ENCODE results near the gene ALPP. TPM values are rescaled to one million over a fixed set of nuclear protein-coding genes. Genes with fewer than 3 reads are reported as not detected.
"Not testable (repeated sequence)": the region's sequence is repeated elsewhere in the genome, so short reads cannot be mapped to it uniquely, and the experiment has no call there.

ALPP gene
- total RNA-seq, 1 experiment from 2014 or later, result 0.20 TPM

GRCh38 chr2:232422051-232422450, 43.5 kb downstream of the ALPP start:
- H3K36me3 Mint-ChIP-seq, result peaks cover 14% of the 10 kb centered on the region
- CTCF ChIA-PET, result interaction anchor here (1.6 kb wide), 2 partner anchors 54 to 68 kb away, joined by 4 to 6 read pairs; no protein-coding TSS in a partner anchor
- no peak overlapping the region for H3K27ac Mint-ChIP-seq
- POLR2A ChIA-PET, result no interaction called here
- peaks cover 52% of the 10 kb centered on the region for H3K4me1 Mint-ChIP-seq
- TF ChIP-seq ATF6 (CRISPR knock-in tag; IDR thresholded peaks at IDR 0.05), result no peak
- TF ChIP-seq E2F4 (CRISPR knock-in tag; IDR thresholded peaks at IDR 0.05; ENCODE audit: borderline replicate concordance, low read depth), result no peak
- H3K9me3 Mint-ChIP-seq, result peaks cover 5% of the 10 kb centered on the region
- ATAC-seq (no peak), DNase-seq (ENCODE audit: low spot score) (no peak)
- peak overlapping the region; percentile 61 for H3K4me3 Mint-ChIP-seq
- peaks cover 69% of the 10 kb centered on the region for H3K27me3 Mint-ChIP-seq (ENCODE audit: low read depth)

DNA sequence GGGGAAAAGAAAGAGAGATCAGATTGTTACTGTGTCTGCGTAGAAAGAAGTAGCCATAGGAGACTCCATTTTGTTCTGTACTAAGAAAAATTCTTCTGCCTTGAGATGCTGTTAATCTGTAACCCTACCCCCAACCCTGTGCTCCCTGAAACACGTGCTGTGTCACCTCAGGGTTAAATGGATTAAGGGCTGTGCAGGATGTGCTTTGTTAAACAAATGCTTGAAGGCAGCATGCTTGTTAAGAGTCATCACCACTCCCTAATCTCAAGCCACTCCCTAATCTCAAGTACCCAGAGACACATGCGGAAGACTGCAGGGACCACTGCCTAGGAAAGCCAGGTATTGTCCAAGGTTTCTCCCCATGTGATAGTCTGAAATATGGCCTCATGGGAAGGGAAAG, 44.4 kb downstream of the ALPP start:
- DNase-seq (ENCODE audit: low spot score); POLR2A ChIA-PET; ATAC-seq; CTCF ChIA-PET; H3K9me3 Mint-ChIP-seq: not testable (repeated sequence)
- TF ChIP-seq MAX (CRISPR knock-in tag; IDR thresholded peaks at IDR 0.05) (peak; percentile 65; the same call in 1 of the 2 replicates), USF2 (CRISPR knock-in tag; IDR thresholded peaks at IDR 0.05) (0 out of 2 replicates have a peak, but pooled peaks have one; percentile 15)
- H3K27me3 Mint-ChIP-seq (ENCODE audit: low read depth), result peaks cover 60% of the 10 kb centered on the region
- peak overlapping the region; percentile 77 for H3K27ac Mint-ChIP-seq
- peaks cover 52% of the 10 kb centered on the region for H3K4me1 Mint-ChIP-seq
- peak overlapping the region; percentile 46 for H3K4me3 Mint-ChIP-seq
- peaks cover 13% of the 10 kb centered on the region for H3K36me3 Mint-ChIP-seq

GRCh38 chr2:232423407-232423806, 44.9 kb downstream of the ALPP start:
- POLR2A ChIA-PET, ATAC-seq, H3K36me3 Mint-ChIP-seq, CTCF ChIA-PET, H3K9me3 Mint-ChIP-seq: not testable (repeated sequence)
- Mint-ChIP-seq H3K4me1 (peaks cover 48% of the 10 kb centered on the region), H3K4me3 (peak overlapping the region; percentile 46), H3K27me3 (ENCODE audit: low read depth) (peaks cover 56% of the 10 kb centered on the region), H3K27ac (peak overlapping the region; percentile 77)
- DNase-seq (ENCODE audit: low spot score), result peak; percentile 52
- TF ChIP-seq USF2 (CRISPR knock-in tag; IDR thresholded peaks at IDR 0.05) (peak; percentile 35; the same call in 1 of the 2 replicates), FOXK1 (CRISPR knock-in tag; IDR thresholded peaks at IDR 0.05) (peak; percentile 31; the same call in 1 of the 2 replicates)
- TF ChIP-seq, protein P1, sequence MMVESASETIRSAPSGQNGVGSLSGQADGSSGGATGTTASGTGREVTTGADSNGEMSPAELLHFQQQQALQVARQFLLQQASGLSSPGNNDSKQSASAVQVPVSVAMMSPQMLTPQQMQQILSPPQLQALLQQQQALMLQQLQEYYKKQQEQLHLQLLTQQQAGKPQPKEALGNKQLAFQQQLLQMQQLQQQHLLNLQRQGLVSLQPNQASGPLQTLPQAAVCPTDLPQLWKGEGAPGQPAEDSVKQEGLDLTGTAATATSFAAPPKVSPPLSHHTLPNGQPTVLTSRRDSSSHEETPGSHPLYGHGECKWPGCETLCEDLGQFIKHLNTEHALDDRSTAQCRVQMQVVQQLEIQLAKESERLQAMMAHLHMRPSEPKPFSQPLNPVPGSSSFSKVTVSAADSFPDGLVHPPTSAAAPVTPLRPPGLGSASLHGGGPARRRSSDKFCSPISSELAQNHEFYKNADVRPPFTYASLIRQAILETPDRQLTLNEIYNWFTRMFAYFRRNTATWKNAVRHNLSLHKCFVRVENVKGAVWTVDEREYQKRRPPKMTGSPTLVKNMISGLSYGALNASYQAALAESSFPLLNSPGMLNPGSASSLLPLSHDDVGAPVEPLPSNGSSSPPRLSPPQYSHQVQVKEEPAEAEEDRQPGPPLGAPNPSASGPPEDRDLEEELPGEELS (CRISPR knock-in tag; IDR thresholded peaks at IDR 0.05), result peak; percentile 61; the same call in 1 of the 2 replicates

DNA sequence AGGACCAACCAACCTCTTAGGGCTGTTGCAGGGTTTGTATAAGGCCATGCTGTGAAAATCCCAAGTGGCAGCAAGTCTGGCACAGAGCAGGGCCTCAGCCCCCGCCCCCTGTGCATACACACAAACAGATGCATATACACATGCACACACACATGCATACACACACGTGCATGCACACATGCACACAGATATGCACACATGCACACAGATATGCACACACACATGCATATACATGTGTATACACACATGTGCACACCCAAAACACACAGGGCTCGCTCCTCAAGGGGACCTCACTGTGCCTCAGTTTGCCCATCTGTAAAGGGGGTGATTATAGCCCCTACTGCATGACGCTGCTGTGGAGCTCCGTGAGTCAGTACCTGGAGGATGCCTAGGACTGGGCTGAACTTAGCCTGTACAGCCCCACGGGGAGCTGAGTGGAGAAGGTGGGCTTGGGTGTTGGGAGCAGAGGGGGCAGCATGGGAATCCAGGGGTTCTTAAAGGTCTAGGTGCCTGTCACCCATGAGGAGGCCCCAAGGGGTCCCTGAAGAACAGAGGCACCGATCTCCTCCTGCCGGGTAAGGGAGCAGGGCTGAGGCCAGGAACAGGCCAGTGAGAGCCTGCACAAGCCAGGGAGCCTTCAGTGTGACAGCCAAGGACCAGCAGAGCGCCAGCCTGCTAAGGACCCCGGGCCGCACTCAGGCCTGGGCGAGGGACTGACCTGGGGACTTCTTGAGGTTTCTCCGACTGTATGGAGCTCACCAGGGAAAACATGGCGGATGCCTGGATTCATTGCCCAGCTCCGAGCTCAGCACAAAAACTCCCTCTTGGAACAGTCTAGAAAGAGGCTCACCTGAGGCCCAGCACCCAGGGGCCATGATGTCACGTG, 53.4 kb downstream of the ALPP start:
- Mint-ChIP-seq H3K4me1 (peaks cover 8% of the 10 kb centered on the region), H3K9me3 (no peaks in the 10 kb centered on the region), H3K4me3 (no peak overlapping the region), H3K27me3 (ENCODE audit: low read depth) (no peaks in the 10 kb centered on the region), H3K36me3 (no peaks in the 10 kb centered on the region), H3K27ac (no peak overlapping the region)
- no peak for DNase-seq (ENCODE audit: low spot score)
- POLR2A ChIA-PET, result no interaction called here
- CTCF ChIA-PET, result interaction anchor here (1.0 to 1.2 kb wide), 3 partner anchors 46 to 96 kb away, joined by 3 to 6 read pairs (median 4); no protein-coding TSS in a partner anchor
- ATAC-seq, result no peak
- TF ChIP-seq, protein P2, sequence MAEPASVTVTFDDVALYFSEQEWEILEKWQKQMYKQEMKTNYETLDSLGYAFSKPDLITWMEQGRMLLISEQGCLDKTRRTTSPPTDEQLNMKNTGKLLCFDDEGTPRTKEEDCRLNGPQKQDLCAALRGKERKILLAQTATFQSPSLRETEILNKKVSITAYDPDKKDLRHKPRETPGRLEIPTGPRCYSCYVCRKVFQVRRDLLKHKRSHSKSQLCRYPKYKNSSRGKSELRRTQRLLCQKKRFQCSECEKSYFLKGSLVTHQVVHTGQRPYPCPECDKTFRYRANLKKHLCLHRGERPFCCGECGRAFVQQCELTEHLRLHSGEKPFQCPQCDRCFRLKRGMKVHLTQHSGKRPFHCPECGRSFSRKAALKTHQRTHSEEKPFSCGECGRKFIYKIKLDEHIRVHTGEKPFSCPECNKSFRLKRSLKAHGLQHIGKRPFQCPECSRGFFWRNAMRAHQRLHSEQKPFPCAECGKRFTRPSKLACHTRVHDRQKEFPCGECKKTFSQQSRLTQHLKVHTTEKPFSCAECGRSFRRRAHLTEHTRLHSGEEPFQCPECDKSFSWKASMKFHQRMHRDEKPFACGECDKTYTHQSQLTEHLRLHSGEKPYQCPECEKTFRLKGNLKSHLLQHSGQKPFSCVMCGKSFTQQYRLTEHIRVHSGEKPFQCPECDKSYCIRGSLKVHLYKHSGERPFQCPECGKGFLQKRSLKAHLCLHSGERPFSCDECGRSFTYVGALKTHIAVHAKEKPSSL (CRISPR knock-in tag; conservative IDR thresholded peaks at IDR 0.05), result no peak
- TF ChIP-seq, protein P3, sequence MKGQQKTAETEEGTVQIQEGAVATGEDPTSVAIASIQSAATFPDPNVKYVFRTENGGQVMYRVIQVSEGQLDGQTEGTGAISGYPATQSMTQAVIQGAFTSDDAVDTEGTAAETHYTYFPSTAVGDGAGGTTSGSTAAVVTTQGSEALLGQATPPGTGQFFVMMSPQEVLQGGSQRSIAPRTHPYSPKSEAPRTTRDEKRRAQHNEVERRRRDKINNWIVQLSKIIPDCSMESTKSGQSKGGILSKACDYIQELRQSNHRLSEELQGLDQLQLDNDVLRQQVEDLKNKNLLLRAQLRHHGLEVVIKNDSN (CRISPR knock-in tag; IDR thresholded peaks at IDR 0.05), result no peak
- TF ChIP-seq JAZF1 (CRISPR knock-in tag; IDR thresholded peaks at IDR 0.05), result no peak
- no peak for TF ChIP-seq TEAD4 (CRISPR knock-in tag; IDR thresholded peaks at IDR 0.05)
- TF ChIP-seq ZNF138 (CRISPR knock-in tag; conservative IDR thresholded peaks at IDR 0.05), result no peak
- TF ChIP-seq, protein P4, sequence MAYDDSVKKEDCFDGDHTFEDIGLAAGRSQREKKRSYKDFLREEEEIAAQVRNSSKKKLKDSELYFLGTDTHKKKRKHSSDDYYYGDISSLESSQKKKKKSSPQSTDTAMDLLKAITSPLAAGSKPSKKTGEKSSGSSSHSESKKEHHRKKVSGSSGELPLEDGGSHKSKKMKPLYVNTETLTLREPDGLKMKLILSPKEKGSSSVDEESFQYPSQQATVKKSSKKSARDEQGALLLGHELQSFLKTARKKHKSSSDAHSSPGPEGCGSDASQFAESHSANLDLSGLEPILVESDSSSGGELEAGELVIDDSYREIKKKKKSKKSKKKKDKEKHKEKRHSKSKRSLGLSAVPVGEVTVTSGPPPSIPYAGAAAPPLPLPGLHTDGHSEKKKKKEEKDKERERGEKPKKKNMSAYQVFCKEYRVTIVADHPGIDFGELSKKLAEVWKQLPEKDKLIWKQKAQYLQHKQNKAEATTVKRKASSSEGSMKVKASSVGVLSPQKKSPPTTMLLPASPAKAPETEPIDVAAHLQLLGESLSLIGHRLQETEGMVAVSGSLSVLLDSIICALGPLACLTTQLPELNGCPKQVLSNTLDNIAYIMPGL (CRISPR knock-in tag; IDR thresholded peaks at IDR 0.05), result no peak
